SK-N-MC (cell line): ENCODE results near the gene NDC1.

Experiments used
- EZH2 ChIP-seq: fragments of 200-600 bp; sonication (generic); IDR thresholded peaks from one replicate; pipeline ENCODE4 v1.6.1; 2017; ENCODE audit warnings: antibody characterized with exemption
- FOXP2 ChIP-seq: optimal IDR thresholded peaks from 2 replicates; pipeline ENCODE3; 2011; ENCODE audit warnings: mild to moderate bottlenecking, moderate library complexity; ENCODE audit not compliant: insufficient read depth; ENCODE audit errors: extremely low read length, control extremely low read depth
- POLR2AphosphoS5 ChIP-seq: IDR thresholded peaks from 2 replicates; pipeline ENCODE4 v1.6.1; 2012; ENCODE audit warnings: mild to moderate bottlenecking, low read depth, low read length, borderline replicate concordance

DNA sequence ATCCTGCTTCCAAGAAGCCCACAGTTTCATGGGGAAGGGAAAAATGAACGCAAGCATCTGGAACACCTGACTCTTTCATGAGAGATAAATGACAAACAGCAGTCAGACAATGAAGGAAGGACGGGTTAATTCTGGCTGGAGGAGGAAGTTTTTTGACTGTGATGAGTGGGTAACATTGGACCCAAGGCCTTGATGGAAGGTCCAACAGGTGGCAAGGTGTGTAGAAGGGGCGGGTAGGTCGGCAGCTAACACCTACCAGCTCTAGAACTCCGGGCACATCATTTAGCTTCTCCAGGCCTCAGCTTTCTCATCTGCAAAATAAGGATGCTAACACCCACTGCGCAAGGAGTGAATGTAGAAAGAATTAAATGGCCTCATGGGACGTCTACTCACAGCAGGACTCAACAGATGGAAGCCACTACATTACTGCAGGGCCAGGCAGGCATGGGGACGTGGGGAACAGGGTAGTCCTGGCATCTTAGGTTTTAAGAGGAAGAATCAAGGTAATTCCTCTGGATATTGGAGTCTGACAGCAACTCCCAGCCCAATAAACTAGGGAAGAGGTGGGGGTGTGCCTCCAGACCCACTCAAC is 112.0 kb downstream of the NDC1 start:
- no peak for TF ChIP-seq POLR2AphosphoS5
- TF ChIP-seq EZH2 = no peak
- no peak for TF ChIP-seq FOXP2
